HG03571 (cell line): ENCODE measurements around the gene SLC22A31.
"Not testable (repeated sequence)": the region's sequence is repeated elsewhere in the genome, so short reads cannot be mapped to it uniquely, and the experiment has no call there.

Experiments used
- ATAC-seq: cut with Tn5 transposase; IDR thresholded peaks from one replicate; pipeline ENCODE4 v1.9.1; 2021; ENCODE audit not compliant: unreplicated experiment

The SLC22A31 gene

DNA sequence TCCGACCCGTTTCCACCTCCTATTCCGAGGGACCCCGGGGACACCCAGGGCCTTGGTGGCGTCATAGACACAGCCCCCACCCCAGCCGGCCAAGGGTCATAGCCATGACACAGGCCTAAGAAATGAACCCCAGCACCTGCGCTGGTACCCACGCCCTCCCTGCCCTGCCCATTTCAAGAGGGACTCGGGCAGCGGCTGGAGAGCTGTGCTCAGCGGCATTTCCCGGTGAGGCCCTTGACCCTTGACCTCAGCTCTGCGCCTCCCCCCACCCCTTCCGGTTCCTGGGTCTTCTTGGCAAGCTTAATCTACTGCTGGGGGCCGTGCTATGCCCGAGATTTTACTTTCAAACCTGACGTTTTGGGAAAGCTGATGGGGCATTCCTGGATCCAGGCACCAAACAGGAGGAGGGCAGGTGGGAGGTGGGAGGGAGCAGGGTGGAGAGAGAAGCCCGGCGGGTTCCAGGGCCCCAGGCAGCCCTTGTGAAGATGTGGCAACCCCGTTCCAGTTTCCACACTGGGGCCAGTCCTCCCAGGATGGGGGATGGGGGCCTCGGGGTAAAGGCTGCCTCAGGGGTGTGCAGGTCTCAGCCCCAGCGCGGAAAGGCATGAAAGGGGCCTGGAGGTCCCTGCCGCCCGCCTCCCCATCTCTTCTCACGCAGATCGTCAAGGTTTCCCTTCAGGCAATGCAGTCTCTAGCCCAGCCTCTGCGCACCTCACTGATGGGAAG lies at the start of gene SLC22A31:
SLC22A31 (minus strand) TSS at position 414 of the 726 bp plus-strand sequence; CDS start at position 378, 36 bp downstream.
- no peak for ATAC-seq

DNA sequence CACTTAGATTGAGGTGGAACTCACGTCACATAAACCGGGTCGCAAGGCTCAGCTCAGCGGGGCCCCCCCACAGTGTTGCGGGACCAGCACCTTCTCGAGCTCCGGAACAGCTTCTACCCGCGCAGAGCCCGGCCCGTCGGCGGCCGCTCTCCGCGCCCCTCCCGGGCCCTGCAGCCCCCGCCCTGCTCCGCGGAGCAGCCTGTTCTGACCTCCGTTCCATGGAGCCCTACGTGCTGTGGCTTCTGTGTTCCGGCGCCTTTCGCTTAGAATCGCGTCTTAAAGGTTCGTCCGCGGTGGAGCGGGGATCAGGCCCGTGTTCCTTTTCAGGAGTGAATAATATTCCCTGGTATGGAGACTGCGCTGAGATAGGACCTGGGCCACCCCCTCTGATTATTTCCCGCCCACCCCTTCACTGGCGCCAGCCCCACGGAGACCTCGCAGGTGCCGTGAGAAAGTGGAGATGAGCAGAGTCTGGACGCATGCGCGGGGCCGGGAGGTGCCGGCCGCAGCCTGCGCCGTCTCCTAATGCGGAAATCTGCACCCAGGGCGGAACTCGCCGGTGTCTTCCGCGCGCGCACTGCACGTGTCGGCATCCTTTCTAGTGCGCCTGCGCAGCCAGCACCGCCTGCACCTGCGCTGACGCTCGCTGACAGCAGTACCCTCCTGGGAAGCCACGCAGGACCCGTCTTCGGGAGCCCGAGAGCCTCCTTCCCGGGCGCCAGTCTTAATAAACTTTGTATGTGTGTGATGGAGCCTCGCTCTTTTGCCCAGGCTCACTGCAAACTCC lies 48.1 kb upstream of the SLC22A31 start:
- no peak for ATAC-seq

DNA sequence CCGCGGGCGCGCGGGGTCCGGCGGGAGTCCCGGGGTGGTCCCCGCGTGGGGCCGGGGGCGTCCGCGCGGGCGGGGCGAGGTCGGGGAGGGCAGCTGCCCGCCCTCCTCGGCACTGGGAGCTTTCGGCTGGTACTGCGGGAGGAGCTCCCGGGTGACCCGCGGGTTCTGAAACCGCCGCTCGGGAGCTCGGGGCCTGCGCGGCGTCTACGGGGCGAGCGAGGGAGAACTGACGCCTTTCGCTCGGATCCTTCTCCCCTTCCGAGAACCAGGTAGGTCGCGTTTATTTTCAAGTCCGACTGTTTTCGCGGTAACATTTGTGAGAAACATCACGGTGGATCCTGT lies 47.4 kb upstream of the SLC22A31 start:
- not testable (repeated sequence) for ATAC-seq

DNA sequence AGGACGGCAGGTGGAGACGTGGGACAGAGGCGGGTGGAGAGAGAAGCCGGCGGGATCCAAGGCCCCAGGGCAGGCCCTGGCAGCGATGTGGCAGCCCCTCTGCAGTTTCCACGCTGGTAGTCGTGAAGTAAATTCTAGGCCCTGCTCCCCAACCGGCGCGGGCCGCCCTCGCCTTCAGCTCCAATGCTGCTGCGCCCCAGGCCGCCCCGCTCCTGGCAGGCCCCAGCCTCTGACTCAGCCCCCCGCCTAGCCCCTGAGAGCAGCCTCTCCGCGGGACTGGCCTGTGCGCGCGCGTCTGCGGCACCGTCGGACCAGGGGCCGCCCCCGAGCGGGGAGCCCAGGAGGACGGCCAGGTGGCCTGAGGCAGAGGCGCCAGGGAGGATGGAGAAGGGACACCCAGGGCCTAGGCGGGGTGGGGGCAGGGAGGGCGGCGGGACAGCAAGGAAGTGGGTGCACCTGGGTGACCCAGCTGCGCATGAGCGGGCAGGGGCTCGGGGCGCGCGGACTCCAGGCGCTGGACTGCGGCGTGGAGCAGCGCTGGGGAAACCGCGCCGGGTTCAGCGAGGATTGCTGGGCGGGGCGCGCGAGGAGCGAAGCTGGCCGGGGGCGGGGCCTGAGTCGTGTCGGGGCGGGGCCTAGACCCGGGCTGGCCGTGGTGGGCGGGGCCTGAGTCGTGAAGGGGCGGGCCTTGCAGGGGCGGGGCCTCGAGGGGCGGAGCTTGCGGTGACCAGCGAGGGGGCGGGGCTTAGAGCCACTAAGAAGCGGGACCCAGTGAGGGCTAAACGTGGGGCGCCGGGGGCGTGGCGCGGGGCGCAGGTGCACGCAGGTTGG lies 46.8 kb upstream of the SLC22A31 start:
- peak; percentile 52 for ATAC-seq

DNA sequence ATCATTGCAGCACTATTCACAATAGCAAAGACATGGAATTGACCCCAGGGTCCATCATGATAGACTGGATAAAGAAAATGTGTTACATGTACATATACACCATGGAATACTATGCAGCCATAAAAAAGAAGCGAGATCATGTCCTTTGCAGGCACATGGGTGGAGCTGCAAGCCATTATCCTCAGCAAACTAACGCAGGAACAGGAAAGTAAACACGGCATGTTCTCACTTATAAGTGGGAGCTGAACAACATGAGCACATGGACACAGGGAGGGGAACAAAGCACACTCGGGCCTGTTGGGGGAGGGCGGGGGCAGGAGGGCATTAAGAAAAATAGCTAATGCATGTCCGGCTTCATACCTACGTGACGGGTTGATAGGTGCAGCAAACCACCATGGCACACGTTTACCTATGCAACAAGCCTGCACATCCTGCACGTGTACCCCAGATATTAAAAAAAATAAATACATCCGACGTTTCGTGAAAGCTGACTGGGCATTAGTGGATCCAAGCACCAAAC lies 46.1 kb upstream of the SLC22A31 start:
- ATAC-seq, result no peak

DNA sequence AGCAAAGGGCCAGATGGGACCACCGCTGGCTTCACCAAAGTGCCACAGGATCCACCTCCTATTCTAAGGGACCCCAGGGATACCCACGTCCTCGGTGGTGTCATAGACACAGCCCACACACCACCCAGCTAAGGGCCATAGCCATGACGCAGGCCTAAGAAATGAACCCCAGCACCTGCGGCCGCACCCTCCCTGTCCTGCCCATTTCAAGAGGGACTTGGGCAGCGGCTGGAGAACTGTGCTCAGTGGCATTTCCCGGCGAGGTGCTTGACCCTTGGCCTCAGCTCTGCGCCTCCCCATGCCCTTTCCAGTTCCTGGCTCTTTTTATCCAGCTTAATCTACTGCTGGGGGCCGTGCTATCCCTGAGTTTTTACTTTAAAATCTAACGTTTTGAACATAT lies 44.4 kb upstream of the SLC22A31 start:
- ATAC-seq, result no peak

DNA sequence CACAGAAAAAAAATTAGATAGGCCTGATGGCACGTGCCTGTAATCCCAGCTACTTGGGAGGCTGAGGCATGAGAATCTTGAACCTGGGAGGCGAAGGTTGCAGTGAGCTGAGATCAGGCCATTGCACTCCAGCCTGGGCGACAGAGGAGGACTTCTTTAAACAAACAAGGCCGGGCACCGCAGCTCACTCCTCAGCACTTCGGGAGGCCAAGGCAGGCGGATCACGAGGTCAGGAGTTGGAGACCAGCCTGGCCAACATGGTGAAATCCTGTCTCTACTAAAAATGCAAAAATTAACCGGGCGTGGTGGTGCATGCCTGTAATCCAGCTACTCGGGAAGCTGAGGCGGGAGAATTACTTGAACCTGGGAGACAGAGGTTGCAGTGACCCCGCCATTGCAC lies 43.9 kb upstream of the SLC22A31 start:
- ATAC-seq, result not testable (repeated sequence)

DNA sequence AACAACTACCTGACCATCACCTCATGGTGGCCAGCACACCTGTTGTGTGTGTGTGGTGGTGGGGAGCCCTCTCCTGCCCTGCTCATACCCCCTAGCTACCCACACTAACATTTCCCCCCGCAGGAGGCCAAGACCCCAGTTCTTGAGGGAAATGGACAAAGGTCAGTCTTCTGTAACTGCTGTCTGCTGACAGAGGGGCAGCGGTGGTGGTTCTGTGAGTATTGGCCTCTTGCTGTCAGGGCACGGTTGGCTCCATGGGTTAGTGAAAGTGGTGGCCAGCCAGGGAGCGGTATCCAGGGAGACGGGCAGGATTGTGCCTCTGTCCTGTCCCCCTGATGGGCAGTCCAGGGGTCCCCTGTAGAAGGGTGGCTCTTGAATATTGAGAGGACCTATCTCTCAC lies 43.3 kb upstream of the SLC22A31 start:
- no peak for ATAC-seq

DNA sequence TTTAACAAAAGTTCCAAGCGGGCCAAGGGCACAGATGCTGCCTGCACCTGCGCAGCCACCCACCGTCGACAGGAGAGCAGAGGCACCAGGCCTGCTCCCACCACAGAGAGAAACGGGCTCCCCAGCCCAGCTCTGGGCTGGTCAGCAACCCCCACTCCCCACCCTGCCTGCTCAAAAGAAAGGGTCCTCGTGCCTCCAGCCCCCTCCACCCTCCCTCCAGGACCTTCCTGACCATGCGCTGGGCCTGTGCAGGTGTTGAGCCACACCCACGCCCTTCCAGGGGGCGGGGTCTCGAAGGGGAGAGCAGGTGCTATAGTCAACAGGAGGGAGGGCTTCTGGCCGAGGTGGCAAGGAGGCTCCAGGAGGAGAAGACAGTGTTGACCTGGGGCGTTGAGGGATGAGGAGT lies 42.5 kb upstream of the SLC22A31 start:
- no peak for ATAC-seq

DNA sequence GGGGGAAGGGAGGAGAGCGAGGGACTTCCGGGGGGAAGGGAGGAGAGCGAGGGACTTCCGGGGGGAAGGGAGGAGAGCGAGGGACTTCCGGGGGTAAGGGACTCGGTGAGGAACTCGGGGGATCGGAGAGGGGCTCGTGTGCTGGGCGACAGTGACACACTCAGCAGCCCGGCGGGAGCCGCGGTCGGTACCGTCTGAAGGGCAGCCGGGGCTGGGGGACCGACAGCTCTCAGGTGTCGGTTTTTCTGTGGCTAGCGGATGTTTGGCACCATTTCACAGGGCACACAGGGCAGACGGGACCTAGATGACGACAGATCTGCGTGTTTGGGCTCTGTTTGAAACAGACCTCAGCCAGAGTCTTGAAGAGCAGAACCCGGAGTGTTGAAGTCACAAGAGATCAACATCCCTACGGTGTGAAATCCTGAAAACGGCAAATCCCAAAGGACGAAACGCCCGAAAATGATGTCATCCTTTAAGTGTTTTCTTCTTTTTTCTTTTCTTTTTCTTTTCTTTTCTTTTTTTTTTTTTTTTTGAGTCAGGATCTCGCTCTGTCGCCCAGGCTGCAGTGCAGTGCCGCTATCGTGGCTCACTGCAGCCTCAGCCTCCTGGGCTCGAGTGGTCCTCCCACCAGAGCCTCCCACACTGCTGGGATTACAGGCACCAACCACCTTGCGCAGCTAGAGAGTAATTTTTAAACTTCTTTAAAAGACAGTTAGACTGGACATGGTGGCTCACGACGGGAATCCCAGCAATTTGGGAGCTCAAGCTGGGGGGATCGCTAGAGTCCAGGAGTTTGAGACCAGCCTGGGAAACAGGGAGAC lies 41.1 kb upstream of the SLC22A31 start:
- peak; percentile 69 for ATAC-seq

DNA sequence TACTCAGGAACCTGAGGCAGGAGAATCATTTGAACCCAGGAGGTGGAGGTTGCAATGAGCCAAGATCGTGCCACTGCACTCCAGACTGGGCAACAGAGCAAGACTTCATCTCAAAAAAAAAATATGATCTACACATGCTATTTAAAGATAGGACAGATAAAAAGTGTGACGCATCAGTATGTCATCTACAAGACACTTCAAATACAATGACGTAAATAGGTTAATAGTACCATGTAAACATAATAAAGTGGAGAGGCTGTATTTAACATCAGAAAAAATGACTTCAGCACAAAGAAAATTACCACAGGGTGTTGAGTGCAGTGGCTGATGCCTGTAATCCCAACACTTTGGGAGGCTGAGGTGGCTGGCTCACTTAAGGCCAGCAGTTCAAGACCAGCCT lies 37.4 kb upstream of the SLC22A31 start:
- ATAC-seq, result no peak

DNA sequence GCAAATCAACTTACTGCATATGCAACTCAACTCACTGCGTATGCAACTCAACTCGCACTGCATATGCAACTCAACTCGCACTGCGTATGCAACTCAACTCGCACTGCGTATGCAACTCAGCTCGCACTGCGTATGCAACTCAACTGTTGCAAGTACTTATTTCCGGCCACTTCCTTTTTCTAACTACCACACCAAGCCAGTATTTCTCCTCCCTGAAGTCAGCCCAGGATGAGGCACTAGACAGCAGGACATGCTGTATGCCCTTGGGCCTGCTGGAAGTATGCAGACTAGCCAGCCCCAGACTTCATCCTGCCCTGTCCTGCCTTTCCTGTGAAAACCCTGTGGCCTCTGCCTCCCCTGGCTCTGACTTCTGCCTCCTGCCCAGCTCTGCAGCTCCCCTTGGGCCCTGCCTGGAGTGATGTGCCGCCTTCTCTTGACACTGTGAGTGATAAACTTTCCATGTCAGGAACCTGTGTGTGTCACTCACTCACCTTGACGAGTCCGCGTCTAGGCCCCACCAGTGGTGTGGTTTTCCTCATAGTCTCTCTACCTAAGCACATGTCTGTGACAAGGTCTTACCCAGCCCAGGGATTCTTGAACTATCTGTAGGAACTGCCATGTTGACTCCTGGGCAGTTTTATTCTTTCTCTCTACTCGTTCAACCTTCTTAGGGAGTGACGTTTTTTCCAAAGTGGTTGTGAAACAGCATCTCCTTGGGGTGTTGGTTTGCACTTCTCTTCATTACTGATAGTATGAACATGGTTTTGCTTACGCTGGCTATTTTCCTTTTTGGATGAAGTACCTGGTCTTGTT lies 33.5 kb upstream of the SLC22A31 start:
- no peak for ATAC-seq

DNA sequence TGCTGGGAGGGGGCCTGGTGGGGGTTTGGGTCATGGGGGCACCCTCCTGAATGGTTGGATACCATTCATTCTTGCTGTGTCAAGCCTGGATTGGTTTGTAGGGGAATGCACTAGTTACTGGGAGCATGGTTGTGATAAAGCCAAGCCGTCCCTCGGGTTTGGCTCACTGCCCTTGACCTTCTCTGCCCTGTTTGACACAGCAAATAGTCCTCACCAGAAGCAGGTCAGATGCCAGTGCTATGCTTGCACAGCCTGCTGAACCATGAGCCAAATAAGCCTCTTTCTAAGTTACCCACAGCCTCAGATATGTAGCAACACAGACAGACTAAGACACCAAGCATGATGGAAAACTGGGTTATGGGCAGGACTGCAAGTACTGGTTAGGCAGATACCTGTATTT lies 31.8 kb upstream of the SLC22A31 start:
- no peak for ATAC-seq

DNA sequence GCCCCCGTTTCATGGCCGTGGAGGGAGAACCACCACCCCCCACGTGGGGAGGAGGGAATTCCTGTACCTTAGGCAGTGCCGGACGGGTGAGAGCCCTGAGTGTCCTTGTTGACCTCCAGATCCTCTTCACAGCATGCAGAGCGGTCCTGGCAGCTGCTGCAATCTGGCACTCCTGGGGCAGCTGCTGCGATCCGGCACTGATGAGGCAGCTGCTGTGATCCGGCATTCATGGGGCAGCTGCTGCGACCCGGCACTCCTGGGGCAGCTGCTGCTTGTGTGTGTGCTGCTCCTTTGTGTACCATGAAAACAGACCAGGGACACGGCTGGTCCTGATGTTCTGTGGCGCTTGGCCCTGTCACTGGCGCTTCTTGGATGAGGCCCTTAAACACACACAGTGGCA lies 29.9 kb upstream of the SLC22A31 start:
- ATAC-seq, result no peak

DNA sequence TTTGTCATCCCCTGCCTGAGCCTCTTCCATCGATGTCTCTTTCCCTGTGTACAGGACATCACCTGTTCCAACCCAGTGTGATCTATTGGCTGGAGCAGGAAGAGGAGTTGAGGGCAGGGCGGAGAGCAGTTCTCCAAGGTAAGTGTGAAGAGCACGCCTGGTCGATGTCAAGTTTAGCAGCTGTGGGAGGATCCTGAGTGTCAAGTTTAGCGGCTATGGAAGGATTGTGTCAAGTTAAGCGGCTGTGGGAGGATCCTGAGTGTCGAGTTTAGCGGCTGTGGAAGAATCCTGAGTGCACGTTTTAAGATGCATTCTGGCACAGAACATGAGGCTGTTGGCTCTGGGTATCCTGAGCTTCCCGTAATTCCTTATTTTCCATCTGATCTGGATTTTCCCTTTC lies 24.3 kb upstream of the SLC22A31 start:
- no peak for ATAC-seq

DNA sequence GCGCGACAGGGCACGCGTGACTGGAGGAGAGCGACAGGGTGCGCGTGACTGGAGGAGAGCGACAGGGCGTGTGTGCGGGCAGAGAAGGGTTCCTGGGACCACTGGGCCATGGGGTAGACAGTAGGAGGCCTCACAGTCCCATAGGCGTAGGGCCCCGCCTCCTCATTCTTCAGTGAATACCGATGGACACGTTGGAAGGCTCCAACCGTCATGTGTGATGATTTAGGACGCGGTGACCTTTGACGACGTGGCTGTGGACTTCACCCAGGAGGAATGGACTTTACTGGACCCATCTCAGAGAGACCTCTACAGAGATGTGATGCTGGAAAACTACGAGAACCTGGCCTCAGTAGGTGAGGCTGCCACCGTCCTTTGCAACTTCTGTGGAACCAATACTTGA lies 22.6 kb upstream of the SLC22A31 start:
- ATAC-seq, result no peak

DNA sequence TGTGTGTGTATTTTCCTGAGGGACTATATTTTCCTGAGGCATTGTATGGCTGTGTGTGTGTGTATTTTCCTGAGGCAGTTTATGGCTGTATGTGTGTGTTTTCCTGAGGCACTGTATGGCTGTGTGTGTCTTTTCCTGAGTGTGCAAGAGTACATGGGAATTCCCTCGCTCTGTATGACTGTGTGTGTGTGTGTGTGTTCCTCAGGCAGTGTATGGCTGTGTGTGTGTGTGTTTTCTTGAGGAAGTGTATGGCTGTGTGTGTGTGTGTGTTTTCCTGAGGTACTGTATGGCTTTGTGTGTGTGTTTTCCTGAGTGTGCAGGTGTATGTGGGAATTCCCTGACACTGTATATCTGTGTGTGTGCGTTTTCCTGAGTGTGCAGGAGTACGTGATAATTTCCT lies 21.3 kb upstream of the SLC22A31 start:
- ATAC-seq, result no peak

DNA sequence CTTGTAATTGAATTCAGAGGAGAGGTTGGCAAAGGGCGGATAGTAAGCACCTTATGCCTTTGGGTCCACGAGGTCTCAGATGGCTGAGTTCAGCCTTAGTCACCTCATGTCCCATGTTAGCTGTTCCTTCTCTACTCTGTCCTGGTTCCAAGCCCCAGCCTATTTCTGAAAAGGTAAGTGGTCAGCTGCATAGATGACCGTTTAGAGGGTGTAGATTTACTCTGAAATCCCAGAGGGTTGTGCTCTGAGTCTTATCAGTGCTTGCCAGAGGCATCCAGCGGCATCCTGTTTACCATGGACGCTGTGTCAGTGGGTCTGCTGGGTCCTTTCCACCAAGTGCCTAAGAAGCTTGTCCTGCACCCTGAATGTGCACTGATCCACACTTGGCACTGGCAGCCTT lies 19.0 kb upstream of the SLC22A31 start:
- no peak for ATAC-seq

DNA sequence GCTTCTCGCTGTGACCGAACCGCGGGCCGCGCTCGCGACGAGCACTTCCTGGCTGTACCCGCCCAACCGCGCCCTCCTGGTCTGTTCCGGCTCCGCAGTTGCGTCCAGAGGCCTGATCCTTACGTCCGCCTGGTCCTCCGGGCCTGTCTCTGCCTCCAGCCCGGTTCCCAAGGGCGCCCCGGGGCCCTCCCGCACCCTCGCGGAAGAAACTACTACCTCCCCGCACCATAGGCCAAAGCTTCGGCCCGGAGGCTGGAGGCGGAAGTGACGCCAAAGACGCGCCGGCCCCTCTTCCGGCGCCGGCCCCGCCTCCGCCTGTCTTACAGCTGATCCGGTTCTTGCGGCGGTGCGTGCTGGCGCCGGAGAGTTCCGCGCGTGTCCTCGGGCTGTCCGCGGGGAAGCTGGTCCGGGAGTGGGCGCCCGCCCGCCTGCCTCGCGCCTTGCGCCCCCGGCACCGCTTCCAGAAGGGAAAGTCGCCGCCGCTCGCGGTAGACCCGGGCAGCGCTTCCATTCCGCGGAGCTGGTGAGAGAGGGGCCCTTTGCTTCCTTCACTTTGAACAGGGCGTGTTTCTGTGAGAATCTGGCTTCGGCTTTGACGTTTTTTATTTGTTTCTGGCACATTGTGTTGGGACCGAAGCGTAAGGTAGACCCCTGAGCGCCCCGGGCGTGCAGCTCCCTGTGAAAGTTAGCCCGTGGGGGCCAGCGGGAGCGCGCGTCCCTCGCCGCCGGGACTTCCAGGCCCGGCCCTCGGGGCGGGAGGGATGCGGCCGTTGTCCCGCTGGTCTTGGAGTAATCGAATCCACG lies 17.3 kb upstream of the SLC22A31 start, which contains the start of gene ZNF778:
ZNF778 (plus strand) TSS at position 316 of the 804 bp plus-strand sequence. CDS start 3,425 bp downstream, outside the sequence.
- peak; percentile 81 for ATAC-seq
